GM23338 (cell line): Measurements from ENCODE around the gene DIP2C.

ENCODE experiments used
- CREB1 ChIP-seq: fragments of 250-450 bp; sonication (Bioruptor Pico); IDR thresholded peaks from 2 replicates; pipeline ENCODE4 v1.5.0; 2020; ENCODE audit warnings: low read depth, mild to moderate bottlenecking, moderate library complexity
- CTCF ChIP-seq, 2 experiments: fragments of 200-600 bp in 1 of 2; sonication (generic) in 1 of 2; conservative IDR thresholded peaks; 2 replicates each; pipeline versions ENCODE4 v1.5.1 to v1.6.1; 2016 to 2017; ENCODE audit warnings: antibody characterized with exemption in 2 of 2, low read depth in 2 of 2, mild to moderate bottlenecking in 2 of 2, moderate library complexity in 1 of 2
- EZH2 ChIP-seq: fragments of 200-600 bp; sonication (generic); IDR thresholded peaks from one replicate; pipeline ENCODE4 v1.8.0; 2017; ENCODE audit warnings: antibody characterized with exemption, mild to moderate bottlenecking, low read depth; ENCODE audit not compliant: unreplicated experiment
- EZH2phosphoT487 ChIP-seq: fragments of 200-600 bp; sonication (generic); IDR thresholded peaks from one replicate; pipeline ENCODE4 v1.8.1; 2018; ENCODE audit warnings: antibody characterized with exemption; ENCODE audit not compliant: unreplicated experiment
- JUNB ChIP-seq: IDR thresholded peaks from one replicate; pipeline ENCODE4 v1.6.1; 2016; ENCODE audit warnings: antibody characterized with exemption; ENCODE audit not compliant: unreplicated experiment
- POLR2AphosphoS5 ChIP-seq: IDR thresholded peaks from 2 replicates; pipeline ENCODE4 v1.6.1; 2016; ENCODE audit warnings: antibody characterized with exemption, low read depth

DNA sequence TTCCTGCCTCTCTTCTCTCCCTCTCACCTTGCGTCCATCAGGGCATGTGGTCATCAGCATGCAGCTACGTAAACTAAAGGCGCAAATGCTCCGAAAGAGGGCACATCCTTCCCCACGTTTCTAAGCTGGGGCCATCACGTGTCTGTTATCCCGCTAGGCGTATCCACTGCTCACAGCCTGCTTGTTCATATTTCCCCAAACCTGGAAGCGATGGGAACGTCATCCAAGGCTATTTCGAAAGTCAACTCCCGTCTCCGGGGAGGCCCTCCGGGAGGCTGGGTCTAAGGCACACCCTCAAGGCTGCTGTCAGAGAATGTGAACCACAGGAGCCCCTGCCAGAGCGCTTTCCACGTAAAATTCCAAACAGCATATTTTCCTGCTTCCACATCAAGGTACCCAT lies 199.2 kb downstream of the DIP2C start:
- TF ChIP-seq EZH2 (no peak), EZH2phosphoT487 (no peak), CTCF (conservative IDR thresholded peaks at IDR 0.05; ENCODE audit: low read depth in 2 of 2) (no peak), CREB1 (CRISPR knock-in tag) (no peak), JUNB (no peak), POLR2AphosphoS5 (no peak)
